Pons (tissue), 1 donor: ENCODE data around the gene PSG5.
"Not testable (repeated sequence)": the region's sequence is repeated elsewhere in the genome, so short reads cannot be mapped to it uniquely, and the experiment has no call there.

Experiments used
- DNase-seq: peaks from one replicate; pipeline ENCODE4 v3.0.0-alpha.2; 2016; ENCODE audit warnings: low spot score

PSG5 gene

DNA sequence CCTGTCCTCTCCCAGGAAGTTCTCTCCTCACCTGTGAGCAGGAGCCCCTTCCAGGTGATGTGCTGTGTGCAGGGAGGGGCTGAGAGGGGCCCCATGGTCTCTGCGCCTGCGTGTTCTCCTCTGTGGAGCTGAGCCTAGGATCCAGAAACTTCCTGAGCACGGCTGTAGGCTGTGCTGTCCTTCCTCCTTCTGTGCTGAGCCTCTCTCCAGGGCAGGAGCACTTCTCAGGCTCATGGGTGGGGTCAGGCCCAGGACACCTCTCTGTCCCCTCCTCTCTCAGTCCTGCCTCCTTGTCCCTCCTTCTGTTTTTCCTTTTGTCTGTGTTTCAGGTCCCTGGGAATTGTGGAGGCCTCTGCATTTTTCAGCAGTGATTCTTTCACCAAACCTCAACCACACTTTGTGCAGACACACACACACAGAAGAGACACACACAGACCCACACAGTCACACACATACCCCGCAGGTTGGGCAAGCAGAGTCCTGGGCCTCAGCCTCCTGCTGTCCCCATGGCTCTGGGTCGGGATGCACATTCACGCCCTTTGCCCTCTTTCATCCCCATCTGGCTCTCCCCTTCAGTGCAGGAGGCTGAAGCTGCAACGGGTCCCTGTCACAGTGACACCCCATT, at the start of gene PSG5:
Gene PSG5, minus strand, starts transcription at position 226 of the 625 bp plus-strand sequence. Its CDS starts 131 bp downstream, at position 95.
- not testable (repeated sequence) for DNase-seq

DNA sequence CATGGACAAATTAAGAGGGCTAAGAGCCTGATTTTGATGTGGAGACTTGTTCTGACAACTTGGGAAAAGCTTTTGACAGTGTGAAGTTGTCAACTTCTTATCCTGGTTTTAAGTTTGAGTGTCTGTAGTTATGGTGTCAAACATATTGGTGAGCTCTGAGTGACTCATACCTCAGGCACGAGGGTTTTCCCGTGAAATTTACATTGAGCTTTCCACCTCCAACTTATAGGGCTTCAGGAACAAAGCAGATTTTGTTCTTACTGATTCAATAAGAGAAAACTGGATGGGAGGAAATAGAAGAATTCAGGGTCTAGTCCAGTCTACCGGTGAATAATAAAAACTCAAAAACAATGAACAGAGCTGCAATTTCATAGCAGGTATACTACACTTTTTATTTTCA, 49.4 kb upstream of the PSG5 start:
- not testable (repeated sequence) for DNase-seq

DNA sequence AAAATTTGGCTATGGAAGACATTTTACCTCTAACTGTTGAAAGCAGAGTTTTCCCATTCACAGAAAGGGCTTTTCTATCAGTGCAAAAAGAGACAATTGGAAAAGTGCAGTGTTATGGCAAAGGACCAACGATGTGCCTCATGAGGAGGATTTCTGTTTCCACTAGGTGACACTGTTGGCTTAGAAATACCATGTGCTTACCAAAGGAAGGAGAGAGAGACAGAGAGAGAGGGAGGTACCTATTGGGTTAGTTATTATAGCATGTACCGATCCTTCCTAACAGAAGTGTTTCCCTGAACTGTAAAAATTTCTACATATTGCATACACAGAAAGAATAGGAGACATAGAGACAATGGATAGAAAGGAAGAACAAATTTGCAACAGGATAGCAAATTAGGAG, 43.0 kb upstream of the PSG5 start:
- DNase-seq, result no peak

DNA sequence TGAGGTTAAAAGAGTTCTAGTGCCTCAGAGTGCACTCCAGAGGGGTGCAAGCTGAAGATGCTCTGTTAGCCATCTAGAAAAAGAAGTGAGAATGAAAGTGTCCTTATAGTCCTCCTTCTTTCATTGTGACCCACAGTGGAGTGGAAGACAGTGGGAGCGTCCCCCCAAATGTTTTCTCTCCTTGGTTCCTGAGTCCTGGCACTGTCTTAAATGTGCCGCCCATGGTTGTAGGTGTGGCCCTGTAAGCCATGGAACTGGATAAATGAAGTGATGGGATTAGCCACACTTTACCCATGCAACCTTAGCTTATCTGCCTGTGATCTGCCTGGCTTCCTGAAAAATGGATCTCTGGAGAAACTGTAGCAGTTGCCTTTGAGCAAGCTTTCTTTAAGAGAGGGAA, 42.4 kb upstream of the PSG5 start:
- DNase-seq, result not testable (repeated sequence)

DNA sequence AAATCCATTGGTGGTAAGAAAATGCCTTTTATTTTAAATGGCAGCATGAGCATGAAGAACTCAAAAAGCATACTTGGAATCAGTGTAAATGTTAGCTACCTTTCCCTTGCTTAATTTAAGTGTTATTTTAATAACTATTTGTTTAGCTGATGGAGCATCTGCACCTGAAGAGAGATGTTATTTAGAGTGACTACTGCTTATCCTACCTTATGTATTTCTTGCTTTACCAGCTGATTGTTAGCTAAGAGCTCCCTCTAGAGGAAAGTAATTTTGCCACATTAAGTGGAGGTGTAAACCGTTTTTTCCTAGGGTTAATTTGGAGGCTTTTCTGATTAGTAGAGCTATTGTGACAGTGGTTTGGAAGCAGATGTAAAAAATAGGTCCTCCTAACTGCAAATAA, 40.6 kb upstream of the PSG5 start:
- not testable (repeated sequence) for DNase-seq

DNA sequence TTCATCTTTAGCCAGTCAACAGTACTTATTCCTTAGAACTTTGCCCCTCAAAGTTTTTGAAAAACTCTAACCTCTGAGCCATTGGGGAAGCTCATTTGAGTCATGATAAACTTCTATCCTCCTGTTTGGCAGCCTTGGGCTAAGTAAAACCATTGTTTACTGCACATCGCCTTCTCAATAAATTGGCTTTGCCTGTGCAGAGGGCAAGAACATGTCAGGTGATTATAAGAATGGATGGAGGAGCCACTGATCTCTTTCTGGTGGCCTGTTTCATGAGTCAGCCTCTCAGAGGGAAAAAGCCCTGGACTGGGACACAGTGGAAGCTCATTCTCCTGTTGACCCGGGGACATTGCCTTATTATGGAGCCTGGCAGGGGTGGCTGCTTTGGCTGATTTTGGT, 38.5 kb upstream of the PSG5 start:
- no peak for DNase-seq

DNA sequence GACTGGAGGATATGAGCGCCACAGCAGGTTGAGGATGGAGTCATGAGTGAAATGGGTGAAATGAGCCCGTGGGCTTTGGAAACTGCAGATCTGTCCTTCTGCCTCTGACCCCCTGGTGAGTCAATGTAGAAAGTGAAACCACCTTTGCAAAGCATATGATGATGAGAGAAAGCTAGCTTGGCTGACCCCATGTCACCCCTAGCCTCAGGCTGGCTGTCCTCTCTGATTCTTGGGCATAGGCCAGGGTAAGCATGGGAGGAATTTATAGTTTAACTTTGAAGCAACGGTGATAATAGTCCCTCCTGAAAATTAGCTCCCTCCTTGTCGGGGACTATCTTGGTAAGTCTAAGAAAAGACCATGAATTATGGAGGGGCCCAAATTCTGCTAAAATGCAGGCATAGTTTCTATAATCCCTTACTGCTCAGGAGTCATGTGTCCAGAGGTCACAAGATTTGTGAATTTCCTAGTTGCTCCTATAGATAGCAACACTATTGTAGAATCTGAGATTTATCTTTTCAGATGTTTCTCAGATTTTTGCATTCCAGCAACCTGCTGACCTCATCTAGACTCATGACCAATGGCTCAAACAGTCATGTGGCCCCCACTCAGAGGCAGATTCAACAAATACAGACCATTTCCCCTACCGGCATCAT, 38.0 kb upstream of the PSG5 start:
- not testable (repeated sequence) for DNase-seq

DNA sequence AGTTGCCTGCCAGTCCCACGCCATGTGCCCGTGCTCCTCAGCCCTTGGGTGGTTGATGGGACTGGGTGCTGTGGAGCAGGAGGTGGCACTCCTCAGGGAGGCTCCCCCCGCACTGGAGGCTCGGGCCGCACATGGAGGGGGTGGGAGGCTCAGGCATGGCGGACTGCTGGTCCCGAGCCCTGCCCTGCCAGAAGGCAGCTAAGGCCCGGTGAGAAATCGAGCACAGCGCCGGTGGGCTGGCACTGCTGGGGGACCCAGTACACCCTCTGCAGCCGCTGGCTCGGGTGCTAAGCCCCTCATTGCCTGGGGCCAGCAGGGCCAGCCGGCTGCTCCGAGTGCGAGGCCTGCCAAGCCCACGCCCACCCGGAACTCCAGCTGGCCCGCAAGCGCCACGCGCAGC, 35.6 kb upstream of the PSG5 start:
- not testable (repeated sequence) for DNase-seq

DNA sequence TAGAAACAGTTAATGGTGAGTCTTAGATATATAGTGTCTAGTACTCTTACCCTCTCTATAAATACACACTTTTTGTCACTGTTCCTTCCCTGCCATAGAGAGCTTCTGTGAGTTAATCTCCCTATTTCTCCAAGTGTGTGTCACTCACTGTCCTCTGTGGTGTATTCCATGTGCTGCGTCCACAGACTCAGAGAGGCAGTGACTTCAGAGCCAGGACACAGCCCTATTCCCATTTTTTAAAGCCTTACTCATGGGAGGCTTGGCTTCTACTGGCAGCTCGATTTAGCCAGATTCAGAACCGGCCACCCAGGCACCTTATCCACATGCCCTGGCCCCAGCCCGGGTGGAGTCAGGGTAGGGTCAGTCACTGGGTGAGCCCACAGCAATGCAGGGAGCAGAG, 32.8 kb upstream of the PSG5 start:
- not testable (repeated sequence) for DNase-seq

DNA sequence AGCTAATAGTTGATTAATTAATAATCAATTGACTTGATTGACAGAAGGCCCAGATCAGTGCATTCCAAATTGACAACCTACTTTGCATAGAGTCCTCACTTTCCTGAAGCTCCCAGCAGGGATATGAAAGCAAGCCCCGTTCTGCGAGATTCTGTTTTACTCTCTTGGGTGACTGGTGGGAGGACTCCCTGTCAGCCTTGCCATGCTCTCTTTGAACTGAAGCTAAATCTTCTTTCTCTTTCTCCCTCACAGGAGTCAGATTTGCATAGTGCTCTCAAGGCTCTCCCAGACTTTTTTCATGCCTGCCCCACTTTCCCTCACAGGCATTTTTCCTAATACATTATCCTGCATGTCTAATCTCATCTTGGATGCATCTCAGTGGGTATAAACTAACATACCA, 29.5 kb upstream of the PSG5 start:
- DNase-seq, result not testable (repeated sequence)

DNA sequence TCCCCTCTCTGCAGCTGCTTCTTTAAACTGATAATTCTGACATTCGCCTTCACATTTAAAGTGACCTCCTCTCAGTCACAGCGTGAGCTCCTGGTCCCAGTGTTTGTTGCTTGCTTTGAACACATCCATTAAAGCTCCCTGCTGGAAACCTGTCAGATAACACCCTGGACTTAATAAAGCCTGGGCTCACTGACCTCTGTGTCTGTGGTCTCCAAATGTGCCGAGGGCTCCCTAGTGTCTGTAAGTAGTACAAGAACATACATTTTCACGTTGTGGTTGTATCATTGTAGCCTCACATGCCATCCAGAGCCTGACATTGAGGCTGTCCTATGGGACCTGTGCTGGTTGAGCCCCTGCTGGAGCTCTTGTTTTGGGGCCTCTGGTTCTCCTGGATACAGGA, 21.7 kb upstream of the PSG5 start:
- DNase-seq, result no peak

DNA sequence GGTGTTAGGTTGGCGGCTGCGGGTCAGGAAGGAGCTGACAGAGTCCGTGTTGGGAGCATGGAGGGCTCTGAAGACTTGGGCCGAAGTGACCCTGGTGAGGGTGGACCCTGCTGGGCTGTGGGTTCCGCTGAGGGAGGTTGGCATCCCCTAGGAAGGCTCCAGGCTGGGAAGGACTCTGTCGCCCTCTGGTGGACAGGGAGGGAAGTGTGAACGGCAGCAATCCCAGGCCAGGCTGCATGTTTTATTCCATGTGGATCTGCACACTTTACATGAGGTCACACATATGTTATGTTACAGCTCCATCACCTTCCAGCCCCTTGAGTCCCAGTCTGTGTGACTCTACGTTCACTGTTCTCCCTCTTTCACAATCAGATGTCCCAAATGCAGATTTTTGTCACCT, 20.8 kb upstream of the PSG5 start:
- not testable (repeated sequence) for DNase-seq

DNA sequence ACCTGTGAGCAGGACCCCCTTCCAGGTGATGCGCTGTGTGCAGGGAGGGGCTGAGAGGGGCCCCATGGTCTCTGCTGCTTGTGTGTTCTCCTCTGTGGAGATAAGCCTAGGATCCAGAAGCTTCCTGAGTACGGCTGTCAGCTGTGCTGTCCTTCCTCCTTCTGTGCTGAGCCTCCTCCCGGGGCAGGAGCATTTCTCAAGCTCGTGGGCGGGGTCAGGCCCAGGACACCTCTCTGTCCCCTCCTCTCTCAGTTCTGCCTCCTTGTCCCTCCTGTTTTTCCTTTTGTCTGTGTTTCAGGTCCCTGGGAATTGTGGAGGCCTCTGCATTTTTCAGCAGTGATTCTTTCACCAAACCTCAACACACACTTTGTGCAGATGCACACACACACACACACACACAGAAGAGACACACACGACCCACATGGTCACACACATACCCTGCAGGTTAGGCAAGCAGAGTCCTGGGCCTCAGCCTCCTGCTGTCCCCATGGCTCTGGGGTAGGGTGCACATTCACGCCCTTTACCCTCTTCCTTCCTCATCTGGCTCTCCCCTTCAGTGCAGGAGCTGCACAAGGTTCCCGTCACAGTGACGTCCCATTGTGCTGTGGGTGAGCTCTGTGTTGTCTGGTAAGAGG, 19.3 kb upstream of the PSG5 start, which contains the start of gene PSG4:
Gene PSG4, minus strand, starts transcription at position 168 of the 635 bp plus-strand sequence. Its CDS starts 102 bp downstream, at position 66.
- DNase-seq, result not testable (repeated sequence)

DNA sequence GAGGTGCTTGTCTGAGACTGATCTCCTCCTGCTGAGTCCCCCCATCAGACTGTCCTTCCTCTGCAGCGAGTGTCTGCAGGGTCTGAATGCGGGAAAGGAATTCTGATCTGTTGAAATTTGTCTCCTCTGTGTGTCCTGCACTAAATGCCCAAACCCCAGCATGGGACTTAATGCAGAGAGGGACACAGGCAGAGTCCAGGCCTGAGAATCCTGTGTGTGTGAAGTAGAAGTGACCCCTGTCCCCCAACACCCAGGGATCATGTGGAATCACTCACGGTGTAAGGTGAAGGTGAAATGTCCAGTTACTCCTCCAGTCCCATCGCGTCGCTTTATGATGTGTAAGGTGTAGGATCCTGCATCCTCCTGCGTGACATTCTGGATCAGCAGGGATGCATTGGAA, 17.3 kb upstream of the PSG5 start:
- DNase-seq, result not testable (repeated sequence)

DNA sequence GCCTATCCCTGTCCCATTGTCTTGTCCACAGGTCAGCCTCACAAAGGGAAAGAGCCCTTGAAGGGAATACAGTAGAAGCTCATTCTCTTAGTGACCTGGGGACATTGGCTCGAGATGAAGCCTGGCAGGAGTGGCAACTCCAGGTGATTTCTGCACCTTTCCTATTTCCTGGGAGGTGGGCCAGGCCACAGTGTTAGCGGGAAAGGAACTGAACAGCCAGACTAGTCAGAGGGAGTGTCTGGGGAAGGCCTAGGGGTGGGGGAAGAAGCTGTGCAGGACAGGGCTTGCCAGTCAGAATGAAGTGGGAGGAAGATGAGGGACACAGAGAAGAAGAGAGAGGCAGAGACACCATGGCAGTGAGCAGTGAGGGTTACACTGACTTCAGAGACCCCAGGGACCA, 15.6 kb upstream of the PSG5 start:
- not testable (repeated sequence) for DNase-seq

DNA sequence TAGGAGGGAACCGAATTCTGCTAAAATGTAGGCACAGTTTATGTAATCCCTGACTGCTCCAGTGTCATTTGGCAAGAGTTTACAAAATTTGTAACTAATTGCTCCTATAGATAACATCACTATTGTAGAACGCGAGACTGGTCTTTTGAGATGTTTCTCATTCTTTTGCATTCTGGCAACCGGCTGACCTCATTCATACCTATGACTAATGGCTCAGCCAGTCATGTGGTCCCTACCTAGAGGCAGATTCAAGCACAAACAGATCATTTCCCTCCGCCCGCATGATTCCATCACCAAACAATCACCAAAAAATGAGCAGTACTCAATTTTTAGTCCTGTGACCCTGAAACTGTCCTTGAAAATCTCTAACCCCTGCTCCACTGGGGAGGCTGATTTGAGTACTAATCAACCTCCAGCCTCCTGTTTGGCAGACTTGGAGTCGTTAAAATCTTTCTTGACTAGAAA, 15.0 kb upstream of the PSG5 start:
- DNase-seq, result not testable (repeated sequence)

DNA sequence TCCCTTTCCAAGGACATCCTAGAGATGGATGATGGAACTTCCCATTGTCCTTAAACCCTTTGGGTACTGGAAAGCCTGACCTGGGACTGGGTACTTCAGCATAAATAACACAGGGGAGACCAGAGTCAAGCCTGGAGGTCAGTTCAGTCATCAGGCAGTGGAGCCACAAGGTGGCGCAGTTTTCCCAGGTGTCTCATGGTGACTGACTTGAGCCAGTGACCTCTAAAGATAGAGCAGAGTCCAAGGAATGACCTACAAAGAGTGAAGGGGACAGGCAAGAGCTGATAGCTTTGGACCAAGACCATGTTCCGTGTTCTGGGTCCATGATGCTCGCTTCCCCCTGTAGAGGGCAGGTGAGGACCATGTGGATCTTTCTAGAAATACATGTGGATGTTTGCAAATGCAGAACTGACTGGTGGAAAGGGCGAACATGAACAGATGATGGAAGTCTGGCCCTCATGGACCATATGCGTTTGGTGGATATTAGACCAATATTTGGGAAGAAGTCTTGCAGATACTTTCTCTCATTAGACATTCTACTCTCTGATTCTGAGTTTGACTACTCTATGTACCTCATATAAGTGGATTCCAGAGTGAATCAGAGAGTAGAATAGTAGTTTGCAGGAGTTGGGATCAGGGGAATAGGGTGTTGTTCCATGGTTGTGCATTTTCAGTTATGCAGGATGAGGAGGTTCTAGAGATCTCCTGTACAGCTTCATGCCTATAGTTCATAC, 12.5 kb upstream of the PSG5 start:
- not testable (repeated sequence) for DNase-seq

DNA sequence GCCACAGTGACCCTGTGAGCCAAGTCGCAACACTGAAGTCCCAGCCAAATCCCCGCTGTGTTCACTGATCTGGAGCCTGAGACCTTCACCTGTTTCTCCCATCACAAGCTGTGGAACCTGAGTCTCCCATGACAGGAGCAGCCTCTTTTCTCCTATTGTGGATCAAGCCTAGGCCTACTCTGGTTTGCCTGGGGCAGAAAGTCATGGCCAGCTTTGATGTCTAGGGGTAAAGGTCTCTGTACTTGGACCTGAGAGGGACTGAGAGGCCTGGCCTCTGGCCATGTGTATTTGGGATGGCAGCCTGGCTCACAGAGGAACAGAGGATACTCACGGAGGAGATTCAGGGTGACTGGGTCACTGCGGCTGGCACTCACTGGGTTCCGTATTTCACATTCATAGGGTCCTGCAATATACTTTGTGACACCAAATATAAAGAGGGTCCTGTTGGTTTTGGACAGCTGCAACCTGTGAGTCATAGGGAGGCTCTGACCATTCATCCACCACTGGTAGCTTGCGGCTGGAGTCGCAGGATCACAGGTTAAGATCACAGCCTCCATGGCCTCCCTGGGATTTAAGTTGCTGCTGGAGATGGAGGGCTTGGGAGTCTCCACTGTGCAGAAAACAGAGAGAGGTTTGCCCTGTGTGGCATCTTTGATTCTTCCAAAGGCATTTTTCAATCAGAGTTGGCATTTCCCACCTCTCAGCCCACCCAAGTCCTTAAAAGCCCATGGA, 11.5 kb upstream of the PSG5 start:
- DNase-seq, result not testable (repeated sequence)

DNA sequence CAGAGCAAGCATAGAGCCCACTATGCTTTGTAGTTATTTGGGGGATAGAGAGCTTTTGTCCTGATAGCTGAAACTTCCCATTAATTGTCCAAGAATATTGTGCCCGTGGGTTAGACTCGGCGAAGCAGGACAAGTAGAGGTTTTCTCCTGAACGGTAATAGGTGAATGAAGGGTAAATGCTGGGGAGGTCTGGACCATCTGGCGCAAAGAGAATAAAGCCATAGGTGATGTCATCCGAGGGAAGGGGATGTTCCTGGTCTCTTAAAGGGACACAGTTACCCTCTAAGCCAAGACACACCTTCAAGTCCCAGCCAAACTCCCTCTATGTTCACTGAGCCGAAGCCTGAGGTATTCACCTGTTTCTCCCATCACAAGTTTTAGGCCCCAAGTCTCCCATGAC, 8.1 kb upstream of the PSG5 start:
- DNase-seq, result not testable (repeated sequence)

DNA sequence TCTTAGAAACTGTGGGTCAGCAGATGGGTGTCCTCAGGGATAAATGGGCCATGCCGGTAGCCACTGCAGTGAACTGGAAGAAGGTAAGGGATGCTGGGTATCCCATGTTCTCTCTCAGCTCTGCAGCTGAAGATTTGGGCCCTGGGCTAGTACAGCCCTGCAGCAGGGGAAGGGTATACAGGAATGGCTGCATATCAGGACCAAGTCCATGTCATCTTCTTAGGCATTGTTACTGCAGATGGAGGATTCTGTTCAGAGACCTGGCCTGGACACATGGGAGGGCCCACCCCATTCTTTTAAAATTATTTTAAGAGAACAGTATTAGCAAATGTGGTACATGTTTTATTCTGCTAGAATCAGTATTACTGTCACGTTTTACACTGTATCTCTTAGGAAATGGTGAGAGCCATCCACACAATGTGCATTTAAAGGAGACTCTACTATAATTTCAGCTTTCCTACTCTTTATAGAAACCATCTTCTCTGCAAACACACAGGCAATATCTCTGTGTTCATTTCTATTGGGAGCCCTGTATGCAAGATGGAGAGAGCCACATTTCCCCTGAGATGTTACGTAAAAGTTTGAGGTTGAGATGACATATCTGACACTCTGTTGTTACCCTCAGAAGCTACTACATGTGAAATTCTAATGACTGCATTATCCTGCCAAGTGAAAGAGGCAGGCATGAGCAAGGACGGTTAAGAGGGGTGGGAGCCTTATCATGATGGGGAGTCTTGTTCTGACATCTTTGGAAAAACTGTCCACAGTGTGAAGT, 6.2 kb upstream of the PSG5 start:
- DNase-seq, result not testable (repeated sequence)

DNA sequence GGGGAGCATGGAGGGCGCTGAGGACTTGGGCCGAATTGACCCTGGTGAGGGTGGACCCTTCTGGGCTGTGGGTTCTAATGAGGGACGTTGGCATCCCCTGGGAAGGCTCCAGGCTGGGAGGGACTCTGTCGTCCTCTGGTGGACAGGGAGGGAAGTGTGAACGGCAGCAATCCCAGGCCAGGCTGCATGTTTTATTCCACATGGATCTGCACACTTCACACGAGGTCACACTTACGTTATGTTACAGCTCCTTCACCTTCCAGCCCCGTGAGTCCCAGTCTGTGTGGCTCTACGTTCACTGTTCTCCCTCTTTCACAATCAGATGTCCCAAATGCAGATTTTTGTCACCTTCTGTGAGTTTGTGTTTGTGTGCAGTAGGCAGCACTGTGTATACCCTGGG, 1.8 kb upstream of the PSG5 start:
- not testable (repeated sequence) for DNase-seq
